Activated T-cell treated with anti-CD3 and anti-CD28 coated beads for 1 hour (primary cell): ENCODE measurements around the gene ENTREP1.

Experiments used
- DNase-seq: peaks from one replicate; pipeline ENCODE4 v3.0.0-alpha.2; 2020; ENCODE audit warnings: low read depth

The ENTREP1 gene

DNA sequence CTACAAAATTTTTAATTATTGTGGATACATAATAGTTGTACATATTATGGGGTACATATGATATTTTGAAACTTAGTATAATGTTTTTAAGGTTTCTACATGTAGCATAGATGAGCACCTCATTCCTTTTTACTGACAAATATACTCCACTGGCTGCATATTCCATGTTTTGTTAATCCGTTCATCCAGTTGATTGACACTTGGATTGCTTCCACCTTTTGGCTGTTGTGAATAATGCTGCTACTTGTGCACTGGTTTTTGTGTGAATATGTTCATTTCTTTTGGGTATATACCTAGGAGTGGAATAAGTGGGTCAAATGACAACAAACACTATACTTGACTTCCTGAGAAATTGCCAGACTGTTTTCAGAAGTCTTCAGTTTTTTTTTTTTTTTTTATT lies 2.8 kb upstream of the ENTREP1 start:
- DNase-seq, result no peak

DNA sequence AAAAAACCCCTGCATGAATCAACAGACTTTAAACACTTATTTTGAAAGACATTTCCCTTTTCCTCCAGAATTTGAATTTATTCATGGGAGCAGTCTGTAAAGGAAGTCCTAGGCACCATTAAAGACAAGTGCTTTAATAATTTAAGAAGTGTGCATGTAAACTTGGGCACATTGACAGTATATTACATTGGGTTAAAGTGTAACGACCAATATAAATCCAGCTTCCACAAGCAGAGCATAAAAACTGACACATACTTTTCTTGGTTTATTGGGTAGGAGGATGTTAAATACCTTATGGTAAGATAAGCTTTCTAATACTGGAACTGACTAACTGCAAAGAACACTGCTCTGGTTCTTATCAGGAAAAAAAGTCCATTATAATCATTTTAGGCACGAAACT lies 1.2 kb upstream of the ENTREP1 start:
- no peak for DNase-seq

- DNase-seq, result no peak
Measured at GRCh38 chr9:69325409-69326212, 596 bp downstream of the ENTREP1 start.

- DNase-seq, result no peak
Measured at GRCh38 chr9:69326261-69326660, 1.2 kb downstream of the ENTREP1 start.

DNA sequence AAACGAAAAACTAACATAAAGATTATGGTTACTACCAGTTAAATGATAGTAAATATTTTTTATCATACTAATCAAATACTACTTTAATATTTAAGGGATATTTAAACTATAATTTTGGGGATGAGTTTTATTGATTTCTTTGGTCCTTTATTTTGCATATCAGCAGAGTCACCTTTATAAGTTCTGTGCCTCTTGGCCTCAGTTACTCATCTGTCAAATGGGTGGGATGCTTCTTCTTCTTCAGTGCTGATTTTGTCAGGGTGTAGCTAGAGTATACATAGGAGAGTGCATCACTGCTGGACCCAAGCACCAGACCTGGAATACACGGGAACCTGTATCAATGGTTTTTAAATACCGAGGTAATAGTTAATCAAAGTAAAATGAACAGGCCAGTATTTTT lies 5.6 kb downstream of the ENTREP1 start:
- no peak for DNase-seq

GRCh38 chr9:69331444-69331843 lies 6.4 kb downstream of the ENTREP1 start:
- no peak for DNase-seq

DNA sequence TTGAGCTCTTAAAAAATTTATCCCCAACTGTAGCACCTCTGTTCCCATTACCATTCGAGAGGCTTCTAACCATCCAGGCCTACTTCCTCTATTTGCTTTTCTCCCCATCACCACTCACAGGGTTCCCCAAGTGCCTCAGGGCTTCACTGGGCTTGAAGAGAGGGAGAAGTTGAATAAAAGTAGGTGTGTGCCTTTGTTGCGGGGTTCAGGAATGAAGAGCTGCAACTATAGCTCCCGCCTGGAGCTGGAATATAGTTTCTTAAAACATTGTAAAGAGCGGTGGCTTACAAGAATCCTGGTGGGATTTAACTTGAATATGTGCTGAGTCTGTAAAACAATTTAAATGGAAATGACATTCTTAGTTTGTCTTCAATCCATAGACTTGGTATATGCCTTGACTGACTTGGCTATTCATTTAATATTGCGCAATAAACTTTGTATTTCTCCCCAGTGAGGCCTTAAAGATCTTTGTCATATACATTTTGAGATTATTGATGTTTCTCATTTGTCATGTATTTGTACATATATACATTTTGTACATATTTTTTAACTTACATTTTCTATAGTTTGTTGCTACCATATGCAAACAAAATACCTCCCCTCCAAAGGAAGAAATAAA lies 7.2 kb downstream of the ENTREP1 start:
- no peak for DNase-seq

DNA sequence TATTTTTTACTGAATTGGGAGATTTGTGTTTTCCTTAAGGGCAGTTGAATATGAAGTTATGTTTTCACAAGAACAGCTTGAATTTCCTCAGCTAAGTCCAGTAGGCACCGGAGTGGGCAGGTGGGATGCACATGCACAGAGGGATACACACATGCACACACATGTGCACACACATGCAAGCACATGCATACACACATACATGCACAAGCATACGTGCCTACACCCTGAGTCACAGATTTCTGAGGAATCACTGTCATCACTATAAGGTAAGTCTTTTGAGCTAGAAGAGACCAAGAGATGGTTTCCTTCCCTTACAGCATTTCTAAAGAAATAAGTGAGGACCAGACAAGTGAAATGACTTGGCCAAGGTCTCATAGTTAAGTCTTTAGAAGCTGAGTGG lies 8.7 kb downstream of the ENTREP1 start:
- DNase-seq, result no peak

DNA sequence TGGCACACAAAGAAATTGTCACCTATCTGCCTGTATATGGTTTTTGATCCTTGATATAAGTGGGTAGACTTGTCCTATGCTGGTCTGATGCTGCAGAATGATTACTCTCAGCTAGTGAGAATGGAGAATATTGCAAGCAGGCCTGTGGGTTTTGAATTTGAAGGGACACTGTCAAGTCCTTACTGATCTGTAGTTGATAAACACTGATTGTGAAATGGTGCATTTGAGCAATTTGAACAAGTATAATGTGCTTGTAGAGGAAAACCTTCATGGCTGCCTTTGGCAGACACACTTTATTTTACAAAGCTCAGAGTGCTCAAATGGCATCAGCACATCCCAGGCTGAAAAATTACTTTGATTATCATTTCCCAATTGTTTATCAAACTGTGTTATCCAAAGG lies 9.3 kb downstream of the ENTREP1 start:
- no peak for DNase-seq

- DNase-seq, result no peak
Measured at GRCh38 chr9:69339620-69340019, 14.6 kb downstream of the ENTREP1 start.

- DNase-seq, result no peak
Measured at GRCh38 chr9:69340631-69341030, 15.6 kb downstream of the ENTREP1 start.

- DNase-seq, result no peak
Measured at GRCh38 chr9:69342769-69343168, 17.8 kb downstream of the ENTREP1 start.

DNA sequence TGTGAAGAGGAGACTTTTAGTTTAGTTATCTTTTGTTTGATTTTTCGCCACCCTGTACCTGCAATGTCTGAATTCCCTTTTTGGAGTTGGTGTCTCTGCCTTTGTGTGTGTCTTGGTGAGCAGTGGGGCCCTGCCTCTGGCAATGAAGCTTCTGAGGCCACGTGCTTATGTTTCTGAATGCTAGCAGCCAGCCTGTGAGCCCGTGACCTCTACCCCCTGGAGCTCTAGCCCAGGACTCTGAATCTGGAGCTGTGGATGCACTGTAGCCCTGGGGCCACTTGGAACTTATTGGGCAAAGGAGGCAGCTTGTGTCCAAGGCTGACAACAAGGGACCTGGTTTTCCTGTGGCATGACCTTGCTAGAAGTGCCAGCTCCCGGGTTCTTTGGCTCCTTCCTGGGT lies 19.4 kb downstream of the ENTREP1 start:
- no peak for DNase-seq

GRCh38 chr9:69346596-69347390 lies 21.8 kb downstream of the ENTREP1 start:
- DNase-seq, result no peak

DNA sequence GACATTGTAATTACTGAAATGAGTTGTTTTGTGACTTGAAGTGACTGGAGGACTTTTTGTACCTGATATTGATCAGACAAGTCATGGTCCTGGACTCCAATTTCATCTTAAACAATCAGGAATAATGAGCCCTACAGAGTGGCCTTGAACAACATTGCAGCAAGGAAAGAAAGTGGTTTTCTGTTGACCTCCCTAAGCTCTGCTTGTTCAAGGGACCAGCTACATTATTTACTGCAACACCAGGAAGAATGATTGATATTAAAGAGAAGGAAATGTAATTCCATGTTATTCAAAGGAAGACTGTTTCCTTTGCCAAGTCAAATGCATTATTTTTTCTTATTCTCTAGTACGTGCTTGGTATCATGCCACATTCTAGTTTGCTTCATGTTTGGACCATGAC lies 22.6 kb downstream of the ENTREP1 start:
- no peak for DNase-seq

- DNase-seq, result no peak
Measured at GRCh38 chr9:69351227-69351626, 26.2 kb downstream of the ENTREP1 start.

DNA sequence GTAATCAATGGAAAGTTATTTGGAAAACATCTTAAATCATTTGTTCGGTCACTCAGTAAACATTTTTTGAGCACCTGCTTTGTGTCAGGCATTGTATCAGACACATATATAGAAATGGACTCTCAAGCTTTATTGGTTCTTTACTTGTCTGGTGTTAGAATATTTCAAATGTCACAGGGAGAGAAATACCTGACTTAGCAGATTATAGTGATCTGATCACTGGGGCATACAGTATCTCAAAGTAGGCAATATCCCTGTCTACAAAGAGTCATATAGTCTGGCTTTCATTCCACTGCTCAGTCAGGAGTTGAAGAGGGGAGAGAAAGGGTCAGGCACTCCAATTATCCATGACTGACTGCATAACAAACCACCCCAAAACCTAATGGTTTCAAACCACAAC lies 30.2 kb downstream of the ENTREP1 start:
- no peak for DNase-seq

DNA sequence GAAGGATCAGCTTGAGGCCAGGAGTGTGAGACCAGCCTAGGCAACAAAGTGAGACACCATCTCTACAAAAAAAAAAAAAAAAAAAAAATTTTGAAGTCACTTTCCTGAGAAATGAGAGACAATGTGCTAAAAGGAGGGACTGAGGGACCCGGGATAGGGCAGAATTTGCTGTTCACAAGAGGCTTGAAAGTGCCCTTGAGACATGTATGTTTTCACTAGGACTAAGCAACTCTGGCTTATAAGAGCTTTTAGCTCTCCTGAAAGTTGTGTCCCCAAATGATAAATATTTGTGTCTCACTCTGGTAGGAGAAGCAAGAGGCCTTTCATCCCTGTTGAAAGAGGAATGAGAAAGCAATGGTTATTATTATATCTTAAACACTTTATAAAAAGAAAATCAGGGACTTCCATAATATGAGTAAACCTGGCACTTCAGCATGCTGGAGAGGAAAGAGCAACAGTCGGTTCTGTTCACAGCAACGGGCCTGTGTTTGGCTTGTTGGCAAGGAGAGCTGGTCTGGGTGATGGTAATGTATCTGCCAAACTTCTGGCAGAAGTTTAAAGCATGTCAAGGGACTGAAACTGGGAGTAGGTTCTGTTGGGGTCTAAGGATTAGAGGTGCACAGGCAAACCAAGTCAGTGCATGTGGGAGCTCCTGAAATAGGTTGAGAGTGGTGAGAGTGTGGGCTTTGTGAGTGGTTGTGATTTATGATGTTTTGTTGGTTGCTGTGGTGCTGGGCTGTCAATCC lies 32.2 kb downstream of the ENTREP1 start:
- no peak for DNase-seq

DNA sequence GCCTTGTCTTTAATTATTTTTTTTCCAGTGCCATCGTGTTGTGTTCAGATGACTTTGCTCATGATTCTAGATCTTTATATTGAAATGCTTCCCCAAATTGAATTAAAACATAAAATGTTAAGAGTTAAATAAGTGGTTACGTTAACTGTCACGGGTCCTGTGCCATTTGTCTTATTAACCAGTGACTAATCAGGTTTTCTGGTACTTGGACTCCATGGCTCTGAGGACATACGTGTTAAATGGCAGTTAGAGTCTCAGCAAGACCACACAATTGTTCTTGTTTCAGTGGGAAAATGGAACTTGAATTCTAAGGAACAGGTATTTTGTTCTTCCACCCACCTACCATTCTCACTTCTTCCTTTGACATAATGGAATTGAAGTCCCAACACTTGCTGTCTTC lies 32.8 kb downstream of the ENTREP1 start:
- DNase-seq, result no peak

DNA sequence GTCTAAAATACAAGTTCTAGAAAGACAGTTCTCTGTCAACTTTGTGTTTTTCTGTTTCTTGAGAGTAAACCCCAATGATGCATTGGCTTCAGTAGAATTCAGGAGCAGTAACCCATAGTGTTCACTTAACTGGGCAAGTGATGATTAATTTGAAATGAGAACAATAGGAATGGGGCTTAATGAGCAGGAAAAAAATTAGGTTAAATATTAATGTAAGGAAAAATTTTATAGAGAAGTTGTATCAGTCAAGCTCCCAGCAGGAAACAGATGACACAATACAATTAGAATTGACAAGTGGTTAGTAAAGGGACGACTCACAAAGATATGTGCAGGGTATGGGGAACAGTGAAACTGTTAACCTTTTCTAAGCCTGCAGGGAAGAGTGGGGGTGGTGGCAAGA lies 38.2 kb downstream of the ENTREP1 start:
- no peak for DNase-seq

GRCh38 chr9:69364510-69365150 lies 39.6 kb downstream of the ENTREP1 start:
- DNase-seq, result no peak

DNA sequence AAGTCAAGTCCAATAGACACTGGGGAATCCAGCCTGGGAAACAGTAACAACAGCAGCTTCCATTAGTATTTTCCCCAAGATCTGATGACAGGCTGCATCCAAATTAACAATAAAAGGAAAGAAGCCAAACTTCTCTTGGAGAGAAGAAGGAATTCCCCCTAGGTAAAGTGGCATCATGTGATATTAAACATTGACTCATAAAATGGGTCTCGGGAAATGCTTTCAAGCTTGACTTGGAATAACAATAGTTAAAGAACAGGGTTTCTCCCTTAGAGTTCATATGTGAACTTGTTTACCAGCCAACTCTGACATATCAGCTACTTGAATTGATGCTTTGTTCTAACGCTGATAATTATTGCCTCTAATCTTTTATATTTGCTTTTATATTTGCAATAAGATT lies 45.4 kb downstream of the ENTREP1 start:
- DNase-seq, result no peak
